ENCODE measurements around the gene ELMO1.
A peak's percentile ranks its signal among the peaks of the same experiment; 100 is the strongest.

The ELMO1 gene

DNA sequence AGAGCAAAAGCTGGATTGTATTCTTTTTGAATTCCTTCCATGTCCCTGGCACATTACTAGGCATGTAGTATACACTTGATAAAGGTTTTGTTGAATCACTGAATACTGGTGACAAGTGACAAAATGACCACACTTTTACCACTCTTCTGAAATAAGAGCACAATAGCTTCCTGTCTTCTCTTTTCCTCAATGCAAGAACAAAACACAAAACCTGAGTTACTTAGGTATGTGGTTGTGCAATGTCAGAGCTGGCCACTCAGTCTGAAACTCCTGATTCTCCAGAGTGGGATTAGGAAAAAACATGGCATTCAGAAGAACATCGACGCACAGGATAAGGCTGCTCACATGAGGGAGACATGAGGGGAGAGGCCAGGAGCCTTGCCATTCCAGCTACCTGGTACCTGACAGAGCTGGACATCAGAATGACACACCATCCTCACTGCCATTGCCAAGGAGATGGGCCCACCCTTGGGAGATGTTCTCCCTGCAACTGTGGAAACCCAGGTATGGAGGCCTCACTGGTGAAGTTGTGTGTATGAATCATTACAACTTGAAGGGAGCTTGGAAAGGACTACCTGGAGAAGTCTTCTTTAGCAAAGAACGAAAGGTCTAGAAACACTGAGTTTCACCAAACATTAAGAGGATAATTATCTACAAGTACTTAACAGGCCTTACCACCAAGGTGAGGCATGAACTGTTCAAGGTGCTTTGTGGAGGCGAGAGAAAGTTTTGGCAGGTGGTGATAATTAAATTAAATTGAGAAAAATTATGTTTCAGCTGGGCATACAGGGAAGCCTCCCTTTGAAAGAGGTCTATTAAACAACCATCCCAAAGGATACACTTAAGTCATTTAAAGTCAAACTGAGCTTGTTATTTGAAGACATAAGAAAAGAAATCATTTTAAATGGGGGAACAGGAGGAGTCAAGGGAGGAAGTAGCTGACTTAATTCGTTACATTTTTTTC, 477.8 kb downstream of the ELMO1 start:
- DNase-seq (ENCODE audit: low read depth) = no peak

- no peak for DNase-seq (ENCODE audit: low read depth)
Measured at GRCh38 chr7:36969376-36969775, 479.3 kb downstream of the ELMO1 start.

GRCh38 chr7:36967387-36967786, 481.3 kb downstream of the ELMO1 start:
- peak; percentile 73 for DNase-seq (ENCODE audit: low read depth)

GRCh38 chr7:36966636-36967035, 482.0 kb downstream of the ELMO1 start:
- no peak for DNase-seq (ENCODE audit: low read depth)

DNA sequence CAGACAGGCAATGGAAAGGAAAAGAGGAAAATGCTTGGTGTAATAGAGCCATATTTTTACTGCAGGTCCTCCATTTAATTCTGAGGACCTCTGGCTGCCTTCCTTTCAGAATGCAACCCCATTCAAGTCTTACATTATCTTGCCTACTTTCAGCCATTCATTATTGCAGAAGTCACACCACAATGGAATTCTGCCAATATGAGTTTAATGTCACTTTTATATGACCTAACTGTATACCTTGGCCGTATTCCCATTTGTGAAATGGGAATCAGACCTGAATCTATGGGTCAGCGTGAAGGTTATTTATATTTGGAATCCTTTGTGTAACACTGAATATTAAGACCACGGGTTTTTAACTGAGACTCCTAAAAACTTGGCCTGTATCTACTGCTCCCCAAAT, 482.6 kb downstream of the ELMO1 start:
- no peak for DNase-seq (ENCODE audit: low read depth)

- no peak for DNase-seq (ENCODE audit: low read depth)
Measured at GRCh38 chr7:36965625-36966024, 483.0 kb downstream of the ELMO1 start.

DNA sequence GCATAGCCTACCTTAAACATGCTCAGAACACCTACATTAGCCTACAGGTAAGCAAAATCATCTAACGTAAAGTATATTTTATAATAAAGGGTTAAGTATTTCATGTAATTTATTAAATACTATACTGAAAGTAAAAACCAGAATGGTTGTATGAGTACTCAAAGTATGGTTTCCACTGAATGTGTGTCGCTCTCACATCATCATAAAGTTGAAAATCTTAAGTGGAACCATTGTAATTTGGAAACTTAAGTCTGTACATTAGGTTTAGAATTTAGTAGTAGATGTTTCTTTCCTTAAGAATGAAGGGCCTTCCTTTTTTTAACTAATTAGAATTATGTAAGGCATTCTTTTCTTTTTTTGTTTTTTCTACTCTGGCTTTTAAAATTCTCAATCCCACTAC, 484.4 kb downstream of the ELMO1 start:
- no peak for DNase-seq (ENCODE audit: low read depth)

GRCh38 chr7:36962367-36962766, 486.3 kb downstream of the ELMO1 start:
- no peak for DNase-seq (ENCODE audit: low read depth)

DNA sequence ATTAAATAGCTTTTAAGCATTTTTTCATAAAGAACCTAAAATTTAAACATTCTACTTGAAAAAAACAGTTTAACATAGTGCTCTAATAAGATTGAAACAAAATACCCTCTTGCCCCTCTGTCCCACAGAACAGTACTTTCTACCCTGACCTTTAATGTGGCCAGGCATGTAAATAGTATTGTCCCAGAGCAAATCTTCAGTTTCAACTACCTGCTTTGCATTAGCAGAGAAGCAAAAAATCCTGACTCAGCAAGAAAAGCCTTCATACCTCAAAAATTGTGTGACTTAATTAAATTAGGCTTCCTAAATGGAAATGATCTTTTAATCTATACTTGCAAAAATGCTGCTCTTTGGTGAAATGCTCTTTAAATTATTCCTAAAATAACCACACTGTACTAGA, 487.0 kb downstream of the ELMO1 start:
- no peak for DNase-seq (ENCODE audit: low read depth)

DNA sequence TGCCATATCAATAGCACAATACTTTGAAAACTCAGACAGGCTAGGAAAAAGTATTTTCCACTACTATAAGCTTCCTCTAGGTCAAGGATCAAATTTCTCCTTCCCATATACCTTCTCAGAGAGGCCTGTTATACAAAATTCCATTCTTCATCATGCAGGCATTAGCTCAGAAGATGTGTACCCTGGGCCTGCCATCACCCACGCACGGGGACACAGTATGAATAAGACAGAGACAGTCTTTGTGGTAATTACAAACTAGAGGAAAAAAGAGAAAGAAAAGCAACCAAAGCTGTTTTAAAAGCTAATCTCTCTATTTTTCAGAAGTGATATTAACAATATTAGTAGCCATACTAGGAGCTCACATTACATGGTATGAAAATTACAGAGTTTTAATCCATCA, 487.6 kb downstream of the ELMO1 start:
- DNase-seq (ENCODE audit: low read depth) = no peak

- DNase-seq (ENCODE audit: low read depth) = no peak
Measured at GRCh38 chr7:36960105-36960504, 488.6 kb downstream of the ELMO1 start.

DNA sequence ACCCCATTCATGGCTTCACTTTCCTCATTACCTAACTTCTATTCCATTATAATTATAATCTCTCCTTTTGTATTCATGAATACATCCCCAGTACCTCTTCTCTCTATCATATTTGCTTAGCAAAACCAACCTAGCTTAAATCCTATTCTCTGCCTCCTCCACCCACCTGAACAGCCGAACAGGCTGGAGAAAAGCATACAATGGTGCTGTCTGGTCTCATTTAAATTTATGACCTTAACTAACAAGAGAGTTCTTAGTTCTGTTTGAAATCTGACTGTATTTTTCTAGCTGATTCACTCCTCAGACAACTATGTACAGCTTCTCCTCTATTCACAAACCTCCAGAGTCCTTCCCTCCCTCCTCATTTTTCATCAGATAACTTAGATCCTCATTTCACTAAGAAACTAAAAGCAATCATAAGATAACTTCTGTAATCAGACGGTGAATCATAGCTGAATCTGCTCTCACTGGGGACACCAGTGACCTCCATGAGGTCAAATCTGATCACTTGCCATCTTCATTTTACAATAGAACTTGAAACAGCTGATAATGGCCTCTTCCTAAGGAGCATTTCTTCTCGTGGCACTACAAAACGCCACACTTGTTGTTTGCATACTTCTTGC, 490.4 kb downstream of the ELMO1 start:
- DNase-seq (ENCODE audit: low read depth) = no peak

- DNase-seq (ENCODE audit: low read depth) = no peak
Measured at GRCh38 chr7:36957620-36958019, 491.0 kb downstream of the ELMO1 start.

- DNase-seq (ENCODE audit: low read depth) = no peak
Measured at GRCh38 chr7:36956814-36957213, 491.9 kb downstream of the ELMO1 start.

DNA sequence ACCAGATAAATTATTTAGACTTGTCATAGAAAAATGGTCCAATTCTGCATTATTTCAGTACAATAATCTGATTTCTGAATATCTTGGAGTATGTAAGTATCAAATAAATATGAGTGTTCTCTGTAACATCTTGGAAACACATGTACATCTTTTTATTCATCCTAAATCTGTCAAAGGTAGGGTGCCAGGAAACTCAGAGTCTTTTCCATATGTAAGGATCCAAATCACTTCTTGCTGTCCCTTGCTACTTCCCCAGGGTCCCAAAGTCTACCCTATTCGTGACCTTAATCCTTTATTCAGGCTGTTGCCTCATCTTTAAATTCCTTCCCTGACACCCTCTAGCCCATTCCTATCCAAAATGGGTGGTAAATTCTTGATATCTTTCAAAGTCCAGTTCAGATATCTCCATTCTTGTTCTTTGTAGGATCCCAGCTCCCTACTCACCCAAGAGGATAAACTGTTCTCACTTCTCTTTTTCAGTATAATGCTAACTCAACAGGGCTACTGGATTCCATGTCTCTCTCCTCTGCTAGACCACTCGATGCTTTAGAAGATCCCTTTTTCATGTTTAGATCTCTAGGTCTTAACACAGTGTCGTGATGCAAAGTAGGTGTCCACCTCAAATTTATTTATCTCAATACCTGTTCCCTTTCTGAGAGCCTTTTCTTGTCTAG, 493.1 kb downstream of the ELMO1 start:
- DNase-seq (ENCODE audit: low read depth) = no peak

DNA sequence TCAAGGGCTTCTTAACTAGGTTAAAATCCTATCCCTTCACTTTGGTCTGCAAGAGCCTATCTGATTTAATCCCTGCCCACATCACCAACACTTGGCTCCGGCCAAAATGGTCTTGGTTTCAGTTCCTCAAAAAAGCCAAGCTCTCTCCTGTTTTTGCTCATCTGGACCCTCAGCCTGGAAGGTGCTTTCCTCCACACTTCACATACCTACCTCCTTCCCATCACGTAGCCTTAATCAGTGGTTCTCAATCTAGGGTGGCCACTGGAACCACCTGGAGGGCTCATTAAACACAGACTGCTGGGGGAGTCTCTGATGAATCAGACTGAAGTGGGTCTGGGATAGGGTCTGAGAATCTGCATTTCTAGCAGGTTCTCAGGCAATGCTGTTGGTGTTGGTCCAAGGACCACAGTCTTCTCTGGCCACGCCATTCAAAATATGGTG, 497.4 kb downstream of the ELMO1 start:
- DNase-seq (ENCODE audit: low read depth) = no peak

DNA sequence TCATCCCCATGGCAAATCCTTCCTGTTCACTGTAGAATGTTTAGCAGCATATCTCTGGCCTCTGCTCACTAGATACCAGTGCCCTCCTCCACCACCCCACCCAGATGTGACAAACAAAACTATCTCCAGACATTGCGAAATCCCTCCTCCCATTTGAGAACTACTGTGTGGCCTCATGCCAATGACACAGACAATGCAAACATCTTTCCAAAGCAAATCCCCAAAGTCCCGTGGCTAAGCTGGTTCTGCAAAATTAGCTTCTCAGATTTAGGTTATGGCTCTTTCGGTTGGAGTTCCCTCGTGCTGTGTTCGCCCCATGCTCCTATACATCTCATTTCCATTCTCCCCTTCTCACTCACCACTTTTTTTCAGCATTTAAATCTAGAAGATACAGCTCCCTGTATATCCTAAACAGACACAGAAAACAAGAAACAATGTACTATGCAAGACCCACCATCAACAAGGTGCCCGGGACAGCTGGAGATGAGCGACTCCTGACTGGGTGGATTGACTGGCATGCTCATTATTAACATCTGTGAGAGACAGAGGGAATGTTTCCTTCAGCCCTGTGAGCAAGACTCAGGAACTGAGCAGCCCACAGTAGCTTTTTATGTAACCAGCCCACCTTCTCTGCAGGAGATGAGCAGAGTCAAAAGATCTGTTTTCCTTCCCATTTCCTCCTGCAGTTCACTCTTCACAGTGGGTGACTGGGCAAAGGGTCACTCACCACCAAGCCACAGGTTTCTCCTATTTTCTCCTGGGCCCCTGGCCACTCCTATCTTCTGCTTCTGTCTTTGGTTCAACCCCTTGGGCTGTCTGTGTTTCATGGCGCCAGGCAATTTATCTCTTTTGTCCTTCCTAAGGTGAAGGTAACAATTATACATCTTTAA, 498.7 kb downstream of the ELMO1 start:
- no peak for DNase-seq (ENCODE audit: low read depth)

DNA sequence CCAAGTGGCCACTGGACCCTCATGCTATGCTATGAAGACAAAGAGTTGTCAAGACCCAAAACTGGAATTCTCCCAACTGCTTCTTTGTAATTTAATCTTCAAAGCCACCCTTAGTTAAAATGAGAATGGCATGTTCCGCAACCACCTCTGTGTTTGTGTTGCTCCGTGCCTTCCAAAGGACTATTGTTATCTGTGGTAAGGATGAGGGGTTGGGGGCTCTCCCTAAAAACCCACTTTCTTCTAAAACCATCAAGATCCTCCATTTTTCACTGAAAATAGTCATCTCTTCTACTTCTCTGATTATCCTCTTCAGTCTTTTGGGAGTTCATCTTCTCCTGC, 502.3 kb downstream of the ELMO1 start:
- DNase-seq (ENCODE audit: low read depth) = no peak

DNA sequence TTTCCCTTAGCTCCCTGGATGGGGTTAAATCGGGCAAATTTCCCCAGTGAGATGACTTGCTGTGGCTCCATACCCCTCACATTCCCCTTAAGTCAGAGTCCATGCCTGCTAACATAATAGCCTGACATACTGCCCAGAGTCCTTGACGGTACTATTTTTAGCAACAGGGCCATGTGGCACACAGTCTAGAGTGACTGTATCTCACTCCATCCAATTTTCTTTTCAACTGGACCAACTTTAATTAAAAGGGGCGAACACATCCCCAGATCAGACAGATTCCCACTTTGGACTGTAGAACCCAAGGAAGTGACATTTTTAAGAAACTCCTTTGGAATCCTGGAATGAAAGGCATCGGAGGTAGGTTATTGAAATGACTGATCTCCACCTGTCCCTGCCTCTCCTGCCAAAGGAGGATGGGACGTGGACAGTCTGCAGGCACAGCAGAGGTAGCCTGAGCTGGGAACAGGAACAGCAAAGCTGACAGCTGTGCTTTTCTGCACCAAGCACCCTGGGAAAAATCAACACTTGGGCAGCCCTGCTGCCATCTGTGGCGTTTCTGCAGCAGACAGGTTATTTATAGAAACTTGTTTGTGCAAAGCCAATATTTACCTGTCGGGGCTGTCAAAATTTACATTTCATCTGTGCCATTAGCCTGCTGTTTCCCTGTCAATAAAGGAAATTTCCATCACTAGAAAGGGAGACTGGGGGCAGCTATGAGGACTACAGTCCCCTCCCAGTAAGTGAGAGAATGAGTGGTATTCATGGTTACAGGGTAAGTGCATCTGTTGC, 502.9 kb downstream of the ELMO1 start:
- no peak for DNase-seq (ENCODE audit: low read depth)

DNA sequence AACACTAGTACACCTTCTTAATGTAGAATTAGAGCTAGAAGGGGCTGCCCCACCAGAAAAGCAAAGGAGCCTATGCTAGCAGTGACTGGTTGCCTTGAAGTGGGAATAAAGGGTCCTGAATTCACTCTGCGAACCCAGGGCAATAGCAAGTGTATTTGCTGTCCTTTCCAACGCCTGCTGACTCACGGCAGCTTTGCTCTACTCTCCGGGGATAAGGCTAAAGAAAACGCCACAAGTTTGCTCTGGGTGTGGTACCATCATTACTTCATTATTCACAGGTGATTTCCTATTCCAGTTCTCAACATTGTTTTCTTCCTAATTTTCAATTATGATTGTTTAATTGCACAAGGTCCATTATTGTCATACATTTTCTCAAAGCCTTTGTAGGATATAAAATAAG, 503.8 kb downstream of the ELMO1 start:
- no peak for DNase-seq (ENCODE audit: low read depth)
